ENCODE measurements around the gene RNF157.
"Not testable (repeated sequence)": the region's sequence is repeated elsewhere in the genome, so short reads cannot be mapped to it uniquely, and the experiment has no call there.

The RNF157 gene

DNA sequence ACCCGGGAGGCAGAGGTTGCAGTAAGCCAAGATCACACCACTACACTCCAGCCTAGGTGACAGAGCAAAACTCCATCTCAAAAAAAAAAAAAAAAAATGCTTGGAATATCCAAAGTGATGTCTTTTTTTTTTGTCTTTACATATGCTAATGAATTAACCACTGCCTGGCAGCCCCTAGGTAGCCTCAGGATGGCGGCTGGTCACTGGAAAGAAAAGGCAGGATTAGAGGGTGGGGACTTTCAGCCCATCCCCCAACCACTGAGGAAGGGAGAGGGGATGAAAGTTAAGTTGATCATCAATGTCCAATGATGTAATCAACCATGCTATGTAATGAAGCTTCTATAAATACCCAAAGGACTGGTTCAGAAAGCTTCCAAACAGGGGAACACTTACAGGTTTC is 26.8 kb downstream of the RNF157 start:
- TF ChIP-seq GATA1 (IDR thresholded peaks at IDR 0.05; ENCODE audit: low read depth, low read length) (no peak), POLR2A (IDR thresholded peaks at IDR 0.05; ENCODE audit: low read length) (no peak)
- DNase-seq = no peak

GRCh38 chr17:76208120-76208519 is 32.2 kb downstream of the RNF157 start:
- no peak for DNase-seq
- TF ChIP-seq GATA1 (IDR thresholded peaks at IDR 0.05; ENCODE audit: low read depth, low read length) (no peak), POLR2A (IDR thresholded peaks at IDR 0.05; ENCODE audit: low read length) (no peak)

DNA sequence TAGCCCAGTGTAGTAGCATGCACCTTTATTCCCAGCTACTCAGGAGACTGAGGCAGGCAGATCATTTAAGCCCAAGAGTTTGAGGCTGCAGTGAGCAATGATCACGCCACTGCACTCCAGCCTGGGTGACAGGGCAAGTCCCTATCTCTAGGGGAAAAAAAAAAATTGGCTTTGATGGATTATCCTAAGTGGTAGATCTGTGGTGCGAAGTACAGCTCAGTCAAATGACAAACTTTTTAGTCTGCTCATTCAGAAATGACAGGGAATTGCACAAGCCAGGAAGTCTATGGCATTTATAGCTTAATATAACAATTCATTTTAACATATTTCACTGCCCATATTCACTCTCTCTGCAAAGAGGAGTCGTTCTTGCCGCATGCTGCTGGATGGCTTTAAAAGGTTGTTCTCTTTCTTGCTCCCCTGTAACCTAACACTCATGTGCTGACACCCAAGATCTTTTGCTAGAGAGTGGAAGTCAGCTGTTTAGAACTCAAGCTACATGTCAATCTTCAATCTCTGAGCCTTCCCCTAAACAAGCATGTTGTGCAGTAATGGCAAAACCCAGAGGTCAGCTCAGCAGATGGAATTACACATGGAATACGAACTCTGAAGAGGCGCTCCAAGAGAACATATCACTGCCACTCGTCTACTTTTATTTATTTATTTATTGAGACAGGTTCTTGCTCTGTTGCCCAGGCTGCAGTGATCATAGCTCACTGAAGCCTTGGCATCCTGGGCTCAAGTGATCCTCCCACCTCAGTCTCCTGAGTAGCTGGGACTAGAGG is 32.8 kb downstream of the RNF157 start:
- DNase-seq = no peak
- TF ChIP-seq POLR2A (IDR thresholded peaks at IDR 0.05; ENCODE audit: low read length) = no peak
- TF ChIP-seq GATA1 (IDR thresholded peaks at IDR 0.05; ENCODE audit: low read depth, low read length) = no peak

DNA sequence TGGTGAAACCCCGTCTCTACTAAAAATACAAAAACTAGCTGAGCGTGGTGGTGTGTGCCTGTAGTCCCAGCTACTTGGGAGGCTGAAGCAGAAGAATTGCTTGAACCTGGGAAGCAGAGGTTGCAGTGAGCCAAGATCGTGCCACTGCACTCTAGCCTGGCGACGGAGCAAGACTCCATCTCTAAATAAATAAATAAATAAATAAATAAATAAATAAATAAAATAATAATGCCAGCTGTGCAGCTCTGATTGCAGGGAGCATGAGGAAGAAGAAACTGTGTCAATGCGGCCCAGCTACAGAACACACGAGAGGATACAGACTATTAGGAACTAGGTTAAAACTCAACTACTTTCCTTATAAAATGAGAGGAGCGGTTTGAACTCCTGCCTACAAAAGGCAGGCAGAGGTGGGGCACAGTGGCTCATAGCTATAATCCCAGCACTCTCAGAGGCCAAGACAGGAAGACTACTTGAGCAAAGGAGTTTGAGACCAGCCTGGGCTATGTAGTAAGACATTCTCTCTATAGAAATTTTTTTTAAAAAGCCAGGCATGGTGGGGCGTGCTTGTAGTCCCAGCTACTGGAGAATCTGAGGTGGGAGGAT is 34.6 kb downstream of the RNF157 start:
- DNase-seq = not testable (repeated sequence)

- no peak for DNase-seq
- TF ChIP-seq POLR2A (IDR thresholded peaks at IDR 0.05; ENCODE audit: low read length) (no peak), GATA1 (IDR thresholded peaks at IDR 0.05; ENCODE audit: low read depth, low read length) (no peak)
Measured at GRCh38 chr17:76204277-76204676, 36.0 kb downstream of the RNF157 start.

GRCh38 chr17:76200354-76200753 is 39.9 kb downstream of the RNF157 start:
- no peak for DNase-seq
- no peak for TF ChIP-seq POLR2A (IDR thresholded peaks at IDR 0.05; ENCODE audit: low read length)
- no peak for TF ChIP-seq GATA1 (IDR thresholded peaks at IDR 0.05; ENCODE audit: low read depth, low read length)

DNA sequence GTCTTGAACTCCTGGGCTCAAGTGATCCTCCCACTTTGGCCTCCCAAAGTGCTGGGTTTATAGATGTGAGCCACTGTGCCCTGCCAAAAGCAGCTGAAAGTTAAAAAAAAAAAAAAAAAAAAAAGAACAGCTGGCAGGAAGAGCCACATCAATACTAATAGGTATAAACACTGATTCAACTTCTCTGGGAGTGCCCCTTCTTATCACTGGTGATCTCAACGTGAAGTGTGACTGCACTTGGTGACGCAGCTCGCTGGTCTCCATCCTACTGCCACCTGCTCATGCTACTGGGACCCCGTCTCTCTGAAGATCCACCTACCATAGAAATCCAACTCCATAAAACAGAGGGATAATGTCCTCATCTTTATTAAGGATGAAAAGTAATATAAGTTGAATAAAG is 40.8 kb downstream of the RNF157 start:
- no peak for DNase-seq
- no peak for TF ChIP-seq POLR2A (IDR thresholded peaks at IDR 0.05; ENCODE audit: low read length)
- TF ChIP-seq GATA1 (IDR thresholded peaks at IDR 0.05; ENCODE audit: low read depth, low read length) = no peak

GRCh38 chr17:76198702-76199101 is 41.6 kb downstream of the RNF157 start:
- no peak for DNase-seq
- TF ChIP-seq POLR2A (IDR thresholded peaks at IDR 0.05; ENCODE audit: low read length) (no peak), GATA1 (IDR thresholded peaks at IDR 0.05; ENCODE audit: low read depth, low read length) (no peak)

GRCh38 chr17:76197911-76198310 is 42.4 kb downstream of the RNF157 start:
- DNase-seq = no peak
- no peak for TF ChIP-seq GATA1 (IDR thresholded peaks at IDR 0.05; ENCODE audit: low read depth, low read length)
- TF ChIP-seq POLR2A (IDR thresholded peaks at IDR 0.05; ENCODE audit: low read length) = no peak

- DNase-seq = no peak
- TF ChIP-seq GATA1 (IDR thresholded peaks at IDR 0.05; ENCODE audit: low read depth, low read length) (no peak), POLR2A (IDR thresholded peaks at IDR 0.05; ENCODE audit: low read length) (no peak)
Measured at GRCh38 chr17:76196675-76197074, 43.6 kb downstream of the RNF157 start.

- TF ChIP-seq GATA1 (IDR thresholded peaks at IDR 0.05; ENCODE audit: low read depth, low read length) (no peak), POLR2A (IDR thresholded peaks at IDR 0.05; ENCODE audit: low read length) (no peak)
- no peak for DNase-seq
Measured at GRCh38 chr17:76195281-76196096, 44.8 kb downstream of the RNF157 start.

GRCh38 chr17:76193591-76193990 is 46.7 kb downstream of the RNF157 start:
- TF ChIP-seq POLR2A (IDR thresholded peaks at IDR 0.05; ENCODE audit: low read length) = no peak
- no peak for TF ChIP-seq GATA1 (IDR thresholded peaks at IDR 0.05; ENCODE audit: low read depth, low read length)
- no peak for DNase-seq

DNA sequence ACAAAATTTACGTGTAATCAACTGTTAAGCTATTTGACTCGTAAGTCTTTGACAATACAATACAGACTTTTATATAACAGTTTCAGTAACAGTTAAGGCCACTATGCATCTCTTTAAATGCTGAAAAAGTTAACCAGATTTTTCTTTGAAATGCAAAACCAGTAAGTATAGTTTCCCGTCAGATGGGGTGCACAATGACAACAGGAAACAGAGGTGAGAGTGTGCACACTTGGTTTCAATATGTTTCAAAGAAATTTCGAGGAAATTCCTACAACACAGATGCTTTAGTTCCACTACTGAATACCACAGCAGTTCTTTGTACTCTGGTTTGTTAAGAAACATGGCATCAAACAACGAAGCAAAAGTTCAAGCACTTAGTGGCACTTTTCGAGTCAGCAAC is 48.4 kb downstream of the RNF157 start:
- no peak for DNase-seq
- TF ChIP-seq GATA1 (IDR thresholded peaks at IDR 0.05; ENCODE audit: low read depth, low read length) (no peak), POLR2A (IDR thresholded peaks at IDR 0.05; ENCODE audit: low read length) (no peak)

- no peak for DNase-seq
- no peak for TF ChIP-seq GATA1 (IDR thresholded peaks at IDR 0.05; ENCODE audit: low read depth, low read length)
- no peak for TF ChIP-seq POLR2A (IDR thresholded peaks at IDR 0.05; ENCODE audit: low read length)
Measured at GRCh38 chr17:76189741-76190140, 50.6 kb downstream of the RNF157 start.
